Measurements from ENCODE around the gene CDC14A. TPM values are rescaled to one million over a fixed set of nuclear protein-coding genes. Genes with fewer than 3 reads are reported as not detected.

The CDC14A gene
- total and polyA plus RNA-seq, 2 of the 8 experiments (the other 6 are each of a cell fraction or from before 2014, with no cell fraction given) = 3.2 to 8.9 TPM

DNA sequence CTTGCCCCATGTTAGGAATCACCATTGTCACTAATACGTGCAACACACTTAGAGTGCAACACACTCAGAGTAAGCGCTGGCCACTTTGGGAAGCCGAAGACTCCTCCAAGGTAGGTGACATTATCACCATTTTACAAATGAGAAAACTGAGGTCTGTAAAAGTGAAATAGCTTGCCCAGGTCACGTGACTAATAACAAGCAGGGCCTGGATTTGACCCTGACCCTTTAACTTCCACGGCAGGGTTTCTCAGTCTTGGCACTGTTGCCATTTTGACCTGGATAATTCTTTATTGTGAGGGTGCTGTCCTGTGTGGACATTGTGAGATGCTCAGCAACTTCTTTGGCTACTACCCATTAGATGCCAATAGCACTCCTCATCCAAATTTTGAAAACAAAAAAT is 177.8 kb downstream of the CDC14A start:
- H2BK12ac ChIP-seq (ENCODE audit: low read depth, low read length) = no peak overlapping the region
- H2AK5ac ChIP-seq (ENCODE audit: low read depth, low read length) = no peak overlapping the region
- no peak overlapping the region for H4K5ac ChIP-seq (ENCODE audit: insufficient read length, low read depth, low read length)
- H3K56ac ChIP-seq (replicated peaks; ENCODE audit: insufficient read length, low read depth, low read length) = no peak overlapping the region
- POLR2A ChIA-PET (ENCODE audit: partially characterized antibody) = interaction anchor here (0.6 kb wide), 1 partner anchor 290 kb away, joined by 3 read pairs; no protein-coding TSS in a partner anchor
- H2BK20ac ChIP-seq (ENCODE audit: low read length) = no peak overlapping the region
- H2BK15ac ChIP-seq (ENCODE audit: low read length) = no peak overlapping the region
- H2BK120ac ChIP-seq (replicated peaks; ENCODE audit: low read depth, low read length) = no peak overlapping the region
- no peak overlapping the region for H2BK5ac ChIP-seq (ENCODE audit: low read depth, low read length)
- no peak overlapping the region for H3K14ac ChIP-seq (ENCODE audit: insufficient read length)
- no peak overlapping the region for H3K4me2 ChIP-seq (ENCODE audit: insufficient read depth in 1 of 2, low read depth in 2 of 2, low read length in 2 of 2)
- DNase-seq (ENCODE audit: low read depth in 1 of 2, low spot score in 2 of 2) (no peak), FAIRE-seq (no peak)
- H3K4me3 ChIP-seq (ENCODE audit: extremely low read depth in 1 of 4, insufficient read depth in 2 of 4, low read depth in 3 of 4, low read length in 4 of 4) = no peak overlapping the region
- H3K9me3 ChIP-seq (ENCODE audit: insufficient read depth in 2 of 2, low read depth in 1 of 2, low read length in 1 of 2) = no peaks in the 10 kb centered on the region
- H3K79me1 ChIP-seq (ENCODE audit: low read depth, low read length) = no peaks in the 10 kb centered on the region
- no peak overlapping the region for H4K91ac ChIP-seq (replicated peaks; ENCODE audit: insufficient read length, low read length)
- WGBS, 2 experiments (ENCODE audit: extremely low coverage in 1 of 2, insufficient coverage in 1 of 2, insufficient read length in 1 of 2, insufficient replicate concordance in 2 of 2, low coverage in 1 of 2, low lambda C conversion rate in 2 of 2, missing lambda C conversion rate in 1 of 2) = 88% methylated on average over 5 of the region's 5 CpGs; no CpG with 5 or more reads in 1 of the 2 experiments
- H3K23me2 ChIP-seq (ENCODE audit: low read depth, low read length) = no peaks in the 10 kb centered on the region
- no peak overlapping the region for H3K9ac ChIP-seq (replicated peaks in 1 of 4; ENCODE audit: extremely low read depth in 1 of 4, low read depth in 3 of 4, low read length in 3 of 4)
- TF ChIP-seq JUND (IDR thresholded peaks at IDR 0.05; ENCODE audit: low read length) = no peak
- no peak for TF ChIP-seq SAP30 (IDR thresholded peaks at IDR 0.05; ENCODE audit: insufficient read depth, insufficient replicate concordance, low read length)
- TF ChIP-seq RAD21 (IDR thresholded peaks at IDR 0.05 in 1 of 2, conservative IDR thresholded peaks at IDR 0.05 in 1 of 2; ENCODE audit: low read depth in 2 of 2, low read length in 2 of 2) = no peak
- no peak for TF ChIP-seq TAF7 (optimal IDR thresholded peaks at IDR 0.05; ENCODE audit: borderline replicate concordance, low read depth, low read length)
- TF ChIP-seq CTBP2 (IDR thresholded peaks at IDR 0.05; ENCODE audit: borderline replicate concordance, insufficient read depth, insufficient read length, low read length) = no peak
- TF ChIP-seq ZNF274 (IDR thresholded peaks at IDR 0.05; ENCODE audit: borderline replicate concordance, extremely low read depth, low read length) = no peak
- no peaks in the 10 kb centered on the region for H3K36me3 ChIP-seq (ENCODE audit: control insufficient read depth in 2 of 4, insufficient read depth in 4 of 4, low read length in 3 of 4)
- no peak overlapping the region for H4K8ac ChIP-seq (ENCODE audit: extremely low read depth, insufficient read depth, low read length)
- CTCF ChIA-PET (ENCODE audit: partially characterized antibody) = interaction anchor here (0.6 to 3.2 kb wide), 3 partner anchors 12 to 600 kb away, joined by 3 to 12 read pairs (median 6); no protein-coding TSS in a partner anchor
- H3K23ac ChIP-seq (ENCODE audit: insufficient read length) = no peak overlapping the region
- no peak overlapping the region for H3K27ac ChIP-seq (ENCODE audit: low read depth, low read length)
- H3K27me3 ChIP-seq (replicated peaks in 1 of 4; ENCODE audit: control insufficient read depth in 3 of 4, extremely low read depth in 1 of 4, insufficient read depth in 3 of 4, low read length in 3 of 4) = peaks cover 0 to 3% (median 0%) of the 10 kb centered on the region in 4 experiments; a peak in 2 of 7 replicates
- H3K18ac ChIP-seq (ENCODE audit: extremely low read depth, low read length) = no peak overlapping the region
- no peak overlapping the region for H2AFZ ChIP-seq (ENCODE audit: low read length)
- peaks cover 0 to under 1% (median 0%) of the 10 kb centered on the region in 4 experiments; a peak in 3 of 7 replicates for H3K4me1 ChIP-seq (replicated peaks in 1 of 4; ENCODE audit: control insufficient read depth in 3 of 4, insufficient read depth in 4 of 4, low read length in 3 of 4)
- H3K79me2 ChIP-seq (ENCODE audit: control insufficient read depth in 1 of 2, insufficient read depth in 2 of 2, low read length in 2 of 2) = no peaks in the 10 kb centered on the region
- H4K20me1 ChIP-seq (replicated peaks in 1 of 2; ENCODE audit: control insufficient read depth in 1 of 2, insufficient read depth in 2 of 2, low read length in 2 of 2) = no peaks in the 10 kb centered on the region
- no peak overlapping the region for H3K4ac ChIP-seq (replicated peaks; ENCODE audit: insufficient read length, low read depth, low read length)

Measured in H1 (cell line).